Smooth muscle cell (in vitro differentiated cells): Measurements from ENCODE around the gene FBXW2. TPM values are rescaled to one million over a fixed set of nuclear protein-coding genes. Genes with fewer than 3 reads are reported as not detected.

Experiments
- DNase-seq: peaks from one replicate; lab custom pipeline; 2025; ENCODE audit not compliant: unreplicated experiment; lab: John Stamatoyannopoulos, UW
- H2AFZ ChIP-seq: fragments of 200-600 bp; sonication (generic); 2 replicates; pipeline ENCODE4 v1.6.0; 2016; ENCODE audit warnings: antibody characterized with exemption, low read depth, mild to moderate bottlenecking
- H3F3A ChIP-seq: fragments of 200-600 bp; sonication (generic); 2 replicates; pipeline ENCODE4 v1.6.0; 2017; ENCODE audit warnings: antibody characterized with exemption, low read depth
- H3K27ac ChIP-seq: fragments of 200-600 bp; sonication (generic); 2 replicates; pipeline ENCODE4 v1.5.1; 2016; ENCODE audit warnings: low read depth, mild to moderate bottlenecking
- H3K27me3 ChIP-seq: fragments of 200-600 bp; sonication (generic); 2 replicates; pipeline ENCODE4 v1.6.1; 2016; ENCODE audit warnings: low read depth, mild to moderate bottlenecking
- H3K36me3 ChIP-seq: fragments of 200-600 bp; sonication (generic); 2 replicates; pipeline ENCODE4 v1.5.1; 2016; ENCODE audit warnings: low read depth
- H3K4me1 ChIP-seq: fragments of 200-600 bp; sonication (generic); 2 replicates; pipeline ENCODE4 v1.5.1; 2016; ENCODE audit warnings: low read depth
- H3K4me2 ChIP-seq: fragments of 200-600 bp; sonication (generic); 2 replicates; pipeline ENCODE4 v1.6.0; 2016; ENCODE audit warnings: mild to moderate bottlenecking
- H3K4me3 ChIP-seq: fragments of 200-600 bp; sonication (generic); 2 replicates; pipeline ENCODE4 v1.5.1; 2016; ENCODE audit warnings: mild to moderate bottlenecking
- H3K79me2 ChIP-seq: fragments of 200-600 bp; sonication (generic); 2 replicates; pipeline ENCODE4 v1.6.0; 2016; ENCODE audit warnings: low read depth, mild to moderate bottlenecking
- H3K9ac ChIP-seq: fragments of 200-600 bp; sonication (generic); 2 replicates; pipeline ENCODE4 v1.6.0; 2016; ENCODE audit warnings: low read depth
- H3K9me3 ChIP-seq: fragments of 200-600 bp; sonication (generic); replicated peaks from 2 replicates; pipeline ENCODE4 v1.5.1; 2016; ENCODE audit warnings: low read depth
- H4K20me1 ChIP-seq: fragments of 200-600 bp; sonication (generic); 2 replicates; pipeline ENCODE4 v1.6.0; 2016; ENCODE audit warnings: low read depth
- CTCF ChIP-seq: fragments of 200-600 bp; sonication (generic); IDR thresholded peaks from 2 replicates; pipeline ENCODE4 v1.5.1; 2017; ENCODE audit warnings: borderline replicate concordance, mild to moderate bottlenecking, antibody characterized with exemption; ENCODE audit not compliant: insufficient read depth, poor library complexity, severe bottlenecking
- WGBS: methylation state at CpG from one replicate; pipeline ENCODE4 v1.1.7; 2016; ENCODE audit warnings: low lambda C conversion rate; 5-methylcytosine and 5-hydroxymethylcytosine counted together
- polyA plus RNA-seq: library from polyadenylated mRNA; unstranded; fragments of >200 nt; fragmentation: Nextera tagmentation; extraction: Ambion mirVana; gene quantifications from 2 replicates; pipeline ENCODE4 v1.2.1, GENCODE V29; 2016
- total RNA-seq: library from RNA; depleted of rRNA; stranded (reverse); fragments of >200 nt; gene quantifications from 2 replicates; pipeline ENCODE4 v1.2.3, GENCODE V29; 2014

FBXW2 gene
- total and polyA plus RNA-seq, 2 experiments from 2014 or later = 22.1 to 35.4 TPM

- no peak overlapping the region for H3K27ac ChIP-seq
- H3K4me3 ChIP-seq = no peak overlapping the region
- TF ChIP-seq CTCF = no peak
- no peaks in the 10 kb centered on the region for H3K79me2 ChIP-seq
- no peak overlapping the region for H2AFZ ChIP-seq
- no peak overlapping the region for H3K4me2 ChIP-seq
- no peak for DNase-seq
- no peaks in the 10 kb centered on the region for H3K4me1 ChIP-seq
- WGBS = 98% methylated on average over 3 of the region's 3 CpGs
- H3K9me3 ChIP-seq = no peaks in the 10 kb centered on the region
- H3K36me3 ChIP-seq = peaks cover 15% of the 10 kb centered on the region
- no peak overlapping the region for H3K9ac ChIP-seq
- H3F3A ChIP-seq = no peaks in the 10 kb centered on the region
- H4K20me1 ChIP-seq = no peaks in the 10 kb centered on the region
- no peaks in the 10 kb centered on the region for H3K27me3 ChIP-seq
These were observed 20.0 kb downstream of the FBXW2 start for GRCh38 chr9:120773256-120773655.

- no peaks in the 10 kb centered on the region for H3K9me3 ChIP-seq
- H3K36me3 ChIP-seq = peaks cover 16% of the 10 kb centered on the region
- no peak overlapping the region for H3K9ac ChIP-seq
- no peak overlapping the region for H2AFZ ChIP-seq
- H3K27me3 ChIP-seq = no peaks in the 10 kb centered on the region
- 92% methylated on average over 4 of the region's 4 CpGs for WGBS
- no peak for DNase-seq
- no peak overlapping the region for H3K27ac ChIP-seq
- no peak overlapping the region for H3K4me2 ChIP-seq
- no peak overlapping the region for H3K4me3 ChIP-seq
- H3F3A ChIP-seq = no peaks in the 10 kb centered on the region
- H4K20me1 ChIP-seq = peaks cover 12% of the 10 kb centered on the region
- no peak for TF ChIP-seq CTCF
- H3K79me2 ChIP-seq = no peaks in the 10 kb centered on the region
- no peaks in the 10 kb centered on the region for H3K4me1 ChIP-seq
These were observed 22.3 kb downstream of the FBXW2 start for GRCh38 chr9:120770931-120771330.

- DNase-seq = no peak
- H3K9ac ChIP-seq = no peak overlapping the region
- no peaks in the 10 kb centered on the region for H3K9me3 ChIP-seq
- no peaks in the 10 kb centered on the region for H3F3A ChIP-seq
- peaks cover 25% of the 10 kb centered on the region for H3K36me3 ChIP-seq
- no peaks in the 10 kb centered on the region for H3K27me3 ChIP-seq
- no peak overlapping the region for H3K4me2 ChIP-seq
- WGBS = 76% methylated on average over 1 of the region's 1 CpG
- H3K4me1 ChIP-seq = no peaks in the 10 kb centered on the region
- no peak overlapping the region for H3K27ac ChIP-seq
- no peak overlapping the region for H3K4me3 ChIP-seq
- H2AFZ ChIP-seq = no peak overlapping the region
- TF ChIP-seq CTCF = no peak
- H3K79me2 ChIP-seq = no peaks in the 10 kb centered on the region
- H4K20me1 ChIP-seq = peaks cover 12% of the 10 kb centered on the region
These were observed 24.3 kb downstream of the FBXW2 start for GRCh38 chr9:120768886-120769285.

- Histone ChIP-seq H3F3A (no peaks in the 10 kb centered on the region), H3K36me3 (peaks cover 29% of the 10 kb centered on the region), H2AFZ (no peak overlapping the region), H3K4me1 (no peaks in the 10 kb centered on the region), H3K4me2 (no peak overlapping the region), H3K4me3 (no peak overlapping the region), H3K9ac (no peak overlapping the region), H3K9me3 (no peaks in the 10 kb centered on the region), H4K20me1 (peaks cover 15% of the 10 kb centered on the region), H3K79me2 (no peaks in the 10 kb centered on the region), H3K27me3 (no peaks in the 10 kb centered on the region), H3K27ac (no peak overlapping the region)
- DNase-seq = no peak
- 87% methylated on average over 4 of the region's 4 CpGs for WGBS
- no peak for TF ChIP-seq CTCF
These were observed 25.0 kb downstream of the FBXW2 start for GRCh38 chr9:120768247-120768646.
